T47D (cell line): ENCODE measurements around the gene OTUB1.

Experiments used
- DNase-seq, 2 experiments: peaks; one replicate each; pipeline versions ENCODE4 v3.0.0 to v3.0.0-alpha.2; 2011 to 2012; ENCODE audit warnings: low read depth in 1 of 2, low spot score in 1 of 2
- JUND ChIP-seq: IDR thresholded peaks from 2 replicates; pipeline ENCODE4 v1.6.1; 2012; ENCODE audit warnings: low read depth
- in situ Hi-C: cut with HindIII; loops from 2 replicates; pipeline ENCODE4 v1.10.0; 2016; ENCODE audit warnings: low sequenced_read_pairs, low pct_unique_long_range_greater_than_20kb

The OTUB1 gene

GRCh38 chr11:63986156-63986931 is at the start of gene OTUB1:
OTUB1 (plus strand) TSS chr11:63986438; CDS start chr11:63986457, 19 bp downstream.
- in situ Hi-C loops: no loop called here
- no peak for TF ChIP-seq JUND

GRCh38 chr11:63937713-63938478 is 48.3 kb upstream of the OTUB1 start:
- peak; percentile 66 to 87 for DNase-seq
- in situ Hi-C loops: no loop called here
- TF ChIP-seq JUND: no peak

More at GRCh38 chr11:63986156-63986931, at the start of gene OTUB1:
- peak; percentile 98 to 99 for DNase-seq

GRCh38 chr11:63938479-63939396 is 47.5 kb upstream of the OTUB1 start, which contains the start of gene NAA40:
NAA40 (plus strand) TSS chr11:63939002; CDS start chr11:63939097, 95 bp downstream.
- no peak for TF ChIP-seq JUND
- in situ Hi-C loops: no loop called here
- peak; percentile 96 to 99 for DNase-seq

- peak in 1 of 2 experiments; percentile 54 for DNase-seq
- TF ChIP-seq JUND: no peak
- in situ Hi-C loops: no loop called here
These were observed 46.8 kb upstream of the OTUB1 start for GRCh38 chr11:63939397-63939891.

GRCh38 chr11:63940786-63941185 is 45.5 kb upstream of the OTUB1 start:
- in situ Hi-C loops: no loop called here
- DNase-seq: no peak
- no peak for TF ChIP-seq JUND

- in situ Hi-C loops: no loop called here
- no peak for TF ChIP-seq JUND
These were observed 44.3 kb upstream of the OTUB1 start for GRCh38 chr11:63941901-63942300.

GRCh38 chr11:63942803-63943202 is 43.4 kb upstream of the OTUB1 start:
- no peak for DNase-seq
- in situ Hi-C loops: no loop called here

More at GRCh38 chr11:63941901-63942300, 44.3 kb upstream of the OTUB1 start:
- DNase-seq: no peak

GRCh38 chr11:63944987-63945386 is 41.3 kb upstream of the OTUB1 start:
- in situ Hi-C loops: no loop called here
- DNase-seq: no peak
- TF ChIP-seq JUND: no peak

More at GRCh38 chr11:63942803-63943202, 43.4 kb upstream of the OTUB1 start:
- TF ChIP-seq JUND: no peak

GRCh38 chr11:63945477-63946163 is 40.6 kb upstream of the OTUB1 start:
- TF ChIP-seq JUND: no peak
- DNase-seq: peak; percentile 81 to 92
- in situ Hi-C loops: no loop called here

- no peak for DNase-seq
- no peak for TF ChIP-seq JUND
- in situ Hi-C loops: no loop called here
These were observed 34.3 kb upstream of the OTUB1 start for GRCh38 chr11:63951779-63952536.

GRCh38 chr11:63952570-63952969 is 33.7 kb upstream of the OTUB1 start:
- DNase-seq: no peak
- TF ChIP-seq JUND: no peak
- in situ Hi-C loops: no loop called here
